ENCODE measurements around the gene C1QTNF9. TPM values are rescaled to one million over a fixed set of nuclear protein-coding genes. Genes with fewer than 3 reads are reported as not detected.

Gene C1QTNF9
- total RNA-seq, 1 donor from 2014 or later: not detected

DNA sequence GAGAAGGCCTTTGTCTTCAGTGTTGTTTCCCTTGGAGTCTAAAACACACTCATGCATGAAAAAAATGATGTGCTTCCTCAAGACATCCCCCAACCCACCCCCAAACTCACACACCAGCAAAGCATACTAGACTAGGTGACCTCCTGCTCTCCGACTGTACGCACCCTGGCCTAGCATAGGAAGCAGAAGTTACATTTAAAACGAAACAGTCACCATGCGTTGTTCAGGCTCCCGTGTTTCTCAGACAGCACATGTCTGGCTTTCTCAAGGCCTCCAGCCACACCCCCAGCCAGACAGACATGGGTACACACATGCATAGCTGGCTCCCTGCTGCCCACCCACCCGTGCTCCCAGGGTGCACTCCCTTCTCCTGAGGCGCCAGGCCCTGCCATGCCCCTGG lies 28.7 kb upstream of the C1QTNF9 start:
- H3K9me3 Mint-ChIP-seq (ENCODE audit: unreplicated experiment): peaks cover 1% of the 10 kb centered on the region
- H3K27me3 Mint-ChIP-seq (ENCODE audit: unreplicated experiment): peaks cover 5% of the 10 kb centered on the region
- H3K27ac Mint-ChIP-seq (ENCODE audit: unreplicated experiment): no peak overlapping the region
- H3K4me3 Mint-ChIP-seq (ENCODE audit: unreplicated experiment): no peak overlapping the region
- no peak for TF ChIP-seq CTCF (IDR thresholded peaks at IDR 0.05; ENCODE audit: partially characterized antibody, unreplicated experiment)
- no peak for DNase-seq
- H3K4me1 Mint-ChIP-seq (ENCODE audit: low read depth, unreplicated experiment): no peaks in the 10 kb centered on the region
- H3K36me3 Mint-ChIP-seq (ENCODE audit: unreplicated experiment): no peaks in the 10 kb centered on the region

DNA sequence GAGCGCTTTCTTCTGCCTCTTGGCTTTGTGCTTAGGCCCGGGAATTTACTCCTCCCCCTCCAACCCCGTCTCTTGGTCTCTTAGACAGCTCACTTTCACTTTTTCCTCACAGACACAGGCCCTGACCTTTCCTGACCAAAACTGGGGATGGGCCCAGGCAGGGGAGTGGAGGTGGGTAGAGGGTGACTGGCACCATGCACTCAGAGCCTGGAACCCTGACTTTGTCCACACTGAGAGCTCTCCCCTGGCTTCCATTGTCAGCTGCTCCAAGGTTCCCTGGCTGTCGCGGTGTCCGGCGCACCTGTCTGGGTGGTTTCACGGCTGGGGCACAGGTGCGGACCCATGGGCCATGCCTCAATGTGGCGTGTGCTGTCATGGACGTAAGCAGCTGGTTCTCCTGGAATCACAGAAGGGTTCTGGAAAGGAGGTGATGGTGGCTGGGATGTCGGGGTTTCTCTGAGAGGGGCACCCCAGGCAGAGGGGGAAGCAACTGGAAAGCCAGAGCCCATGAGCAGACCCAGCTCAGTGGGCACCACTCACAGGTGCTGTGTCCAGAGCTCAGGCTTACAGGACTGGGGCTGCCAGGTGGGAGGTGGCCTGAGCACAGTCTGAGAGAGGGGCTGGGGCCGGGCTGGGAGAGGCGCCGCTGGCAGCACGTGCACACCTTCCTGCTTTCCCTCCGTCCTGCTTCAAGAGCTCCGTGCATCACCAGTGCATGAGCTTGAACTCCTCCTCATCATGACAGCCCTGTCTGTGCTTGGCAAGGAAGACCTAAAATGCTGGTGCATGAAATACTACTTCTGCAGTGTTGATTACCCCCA lies 28.0 kb upstream of the C1QTNF9 start:
- Mint-ChIP-seq H3K36me3 (ENCODE audit: unreplicated experiment) (no peaks in the 10 kb centered on the region), H3K4me1 (ENCODE audit: low read depth, unreplicated experiment) (no peaks in the 10 kb centered on the region), H3K27me3 (ENCODE audit: unreplicated experiment) (peaks cover 6% of the 10 kb centered on the region), H3K4me3 (ENCODE audit: unreplicated experiment) (no peak overlapping the region), H3K27ac (ENCODE audit: unreplicated experiment) (no peak overlapping the region), H3K9me3 (ENCODE audit: unreplicated experiment) (peaks cover 1% of the 10 kb centered on the region)
- DNase-seq: no peak
- no peak for TF ChIP-seq CTCF (IDR thresholded peaks at IDR 0.05; ENCODE audit: partially characterized antibody, unreplicated experiment)

GRCh38 chr13:24282256-24282655 lies 27.1 kb upstream of the C1QTNF9 start:
- Mint-ChIP-seq H3K4me3 (ENCODE audit: unreplicated experiment) (no peak overlapping the region), H3K27me3 (ENCODE audit: unreplicated experiment) (peaks cover 9% of the 10 kb centered on the region), H3K9me3 (ENCODE audit: unreplicated experiment) (peaks cover 1% of the 10 kb centered on the region), H3K36me3 (ENCODE audit: unreplicated experiment) (no peaks in the 10 kb centered on the region), H3K4me1 (ENCODE audit: low read depth, unreplicated experiment) (no peaks in the 10 kb centered on the region), H3K27ac (ENCODE audit: unreplicated experiment) (no peak overlapping the region)
- no peak for TF ChIP-seq CTCF (IDR thresholded peaks at IDR 0.05; ENCODE audit: partially characterized antibody, unreplicated experiment)
- no peak for DNase-seq

DNA sequence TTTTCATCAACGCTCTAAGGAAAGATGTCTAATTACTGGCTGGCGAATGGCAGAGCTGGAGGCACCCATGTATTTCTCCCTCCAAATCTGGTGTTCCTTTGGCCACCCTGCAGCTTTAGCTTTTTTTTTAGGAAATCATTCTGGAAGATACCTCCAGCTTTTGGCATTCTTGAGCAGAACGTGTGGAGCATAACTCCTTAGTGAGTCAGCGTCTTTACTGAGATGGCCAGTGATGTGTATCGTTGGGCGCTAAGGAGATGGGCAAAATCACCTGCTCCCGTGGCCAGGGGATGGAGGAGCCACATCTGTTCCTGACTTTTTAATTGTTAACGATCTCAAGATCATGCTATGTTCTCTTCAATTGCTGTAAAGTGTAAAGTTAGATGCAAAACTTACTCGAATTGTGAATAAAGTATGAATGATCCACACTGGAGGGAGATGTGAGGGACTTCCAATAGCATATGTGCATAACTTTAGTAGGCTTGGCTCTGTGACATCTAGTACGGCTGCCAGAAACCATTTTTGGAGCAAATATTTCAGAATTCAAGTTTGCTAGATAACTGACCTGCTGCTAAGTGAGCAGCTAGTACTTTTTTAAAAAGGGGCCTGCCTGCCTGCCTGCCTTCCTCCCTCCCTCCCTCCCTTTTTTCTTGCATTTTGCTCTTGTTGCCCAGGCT lies 24.4 kb upstream of the C1QTNF9 start:
- Mint-ChIP-seq H3K27ac (ENCODE audit: unreplicated experiment) (no peak overlapping the region), H3K4me1 (ENCODE audit: low read depth, unreplicated experiment) (no peaks in the 10 kb centered on the region), H3K27me3 (ENCODE audit: unreplicated experiment) (peaks cover 3% of the 10 kb centered on the region), H3K4me3 (ENCODE audit: unreplicated experiment) (no peak overlapping the region), H3K36me3 (ENCODE audit: unreplicated experiment) (no peaks in the 10 kb centered on the region), H3K9me3 (ENCODE audit: unreplicated experiment) (peaks cover 1% of the 10 kb centered on the region)
- TF ChIP-seq CTCF (IDR thresholded peaks at IDR 0.05; ENCODE audit: partially characterized antibody, unreplicated experiment): no peak
- DNase-seq: no peak

- Mint-ChIP-seq H3K9me3 (ENCODE audit: unreplicated experiment) (peaks cover 1% of the 10 kb centered on the region), H3K27me3 (ENCODE audit: unreplicated experiment) (peaks cover 3% of the 10 kb centered on the region), H3K36me3 (ENCODE audit: unreplicated experiment) (no peaks in the 10 kb centered on the region), H3K4me3 (ENCODE audit: unreplicated experiment) (no peak overlapping the region), H3K4me1 (ENCODE audit: low read depth, unreplicated experiment) (no peaks in the 10 kb centered on the region), H3K27ac (ENCODE audit: unreplicated experiment) (no peak overlapping the region)
- DNase-seq: no peak
- no peak for TF ChIP-seq CTCF (IDR thresholded peaks at IDR 0.05; ENCODE audit: partially characterized antibody, unreplicated experiment)
These were observed 22.8 kb upstream of the C1QTNF9 start for GRCh38 chr13:24286624-24287023.
